Kidney (tissue), 14 donors: ENCODE data around the gene NDUFA12. TPM values are rescaled to one million over a fixed set of nuclear protein-coding genes. Genes with fewer than 3 reads are reported as not detected.

Source experiments
- DNase-seq, 5 donors: peaks; one replicate each; pipeline ENCODE4 v3.0.0-alpha.2; 2013 to 2020
- FAIRE-seq: peaks from 2 replicates; lab custom pipeline; 2012; peaks lifted over from hg19 to GRCh38; lab: Jason Lieb, UNC
- H3K27ac ChIP-seq, 2 donors: one replicate each; pipeline ENCODE4 v1.7.0; 2013; ENCODE audit warnings: low read depth in 2 of 2, low read length in 2 of 2, inconsistent platforms in 1 of 2
- H3K27me3 ChIP-seq: one replicate; pipeline ENCODE4 v1.7.1; 2013; ENCODE audit warnings: low read length, inconsistent platforms; ENCODE audit not compliant: control insufficient read depth, insufficient read depth
- H3K36me3 ChIP-seq, 3 donors: one replicate each; pipeline versions ENCODE4 v1.7.0 to v1.7.1; 2013; ENCODE audit warnings: low read length in 3 of 3, control low read depth in 1 of 3, inconsistent platforms in 1 of 3; ENCODE audit not compliant: insufficient read depth in 3 of 3, control insufficient read depth in 2 of 3
- H3K4me1 ChIP-seq, 3 donors: one replicate each; pipeline versions ENCODE4 v1.7.0 to v1.7.1; 2013; ENCODE audit warnings: low read length in 3 of 3, inconsistent platforms in 1 of 3, low read depth in 1 of 3; ENCODE audit not compliant: control insufficient read depth in 2 of 3, insufficient read depth in 2 of 3
- H3K4me3 ChIP-seq, 3 donors: one replicate each; pipeline versions ENCODE4 v1.7.0 to v1.8.1; 2013; ENCODE audit warnings: low read length in 3 of 3, control low read depth in 1 of 3, inconsistent platforms in 1 of 3
- H3K9ac ChIP-seq, 3 donors: one replicate each; pipeline versions ENCODE4 v1.7.0 to v1.7.1; 2013; ENCODE audit warnings: low read length in 3 of 3, control low read depth in 1 of 3, inconsistent platforms in 1 of 3
- H3K9me3 ChIP-seq, 3 donors: one replicate each; pipeline versions ENCODE4 v1.7.0 to v1.7.1; 2013; ENCODE audit warnings: low read length in 3 of 3, control low read depth in 1 of 3, inconsistent platforms in 1 of 3; ENCODE audit not compliant: control insufficient read depth in 2 of 3, insufficient read depth in 1 of 3
- CTCF ChIP-seq: IDR thresholded peaks from 3 replicates; pipeline ENCODE4 v1.5.1; 2012; ENCODE audit warnings: mild to moderate bottlenecking, moderate library complexity, borderline replicate concordance; ENCODE audit not compliant: insufficient read depth; ENCODE audit errors: extremely low read depth
- intact Hi-C: fragments of 100-400 bp; cut with DNase I; formaldehyde crosslinking; loops from one replicate; pipeline ENCODE4 v1.11.1; 2022
- polyA plus RNA-seq: library from polyadenylated mRNA; stranded (reverse); fragments of 350-450 nt; fragmentation: Illumina TruSeq; extraction: RNeasy Lipid Tissue Mini Kit (QIAGEN cat#74804); gene quantifications from one replicate; pipeline ENCODE4 v1.2.3, GENCODE V29; 2014; ENCODE audit warnings: low read depth, low replicate concordance; ENCODE audit not compliant: insufficient read depth
- total RNA-seq: library from RNA; stranded (reverse); fragmentation: NEBNext Ultra II Directional; extraction: Animal tissue kit (Norgen Biotek cat#: 25700); gene quantifications from one replicate; pipeline ENCODE4 v1.2.1, GENCODE V29; 2021
- donor health status: control.
- donor health status: control.
- donor health status: control.
- donor health status: control.
- donor health status: control.
- donor health status: DM: yes; HTN: yes; CAD: no.
- donor health status: Normal renal cell carcinoma (clear cell type).

The NDUFA12 gene
- total and polyA plus RNA-seq, 2 donors from 2014 or later = 79.0 to 246 TPM

- TF ChIP-seq CTCF = no peak
- H3K9me3 ChIP-seq = no peaks in the 10 kb centered on the region
- H3K4me3 ChIP-seq = no peak overlapping the region
- DNase-seq = no peak
- no peak for FAIRE-seq
- no peaks in the 10 kb centered on the region for H3K36me3 ChIP-seq
- no peak overlapping the region for H3K9ac ChIP-seq
- no peaks in the 10 kb centered on the region for H3K4me1 ChIP-seq
- no peaks in the 10 kb centered on the region for H3K27me3 ChIP-seq
- no peak overlapping the region for H3K27ac ChIP-seq
- intact Hi-C loops = no loop called here
These were observed 25.6 kb downstream of the NDUFA12 start for GRCh38 chr12:94977766-94978468.

- DNase-seq = no peak
- Histone ChIP-seq H3K9ac (no peak overlapping the region), H3K27ac (no peak overlapping the region)
These were observed 30.3 kb downstream of the NDUFA12 start for GRCh38 chr12:94973221-94973620.

GRCh38 chr12:94972795-94973194 is 30.7 kb downstream of the NDUFA12 start:
- H3K4me1 ChIP-seq = no peaks in the 10 kb centered on the region
- DNase-seq = no peak
- TF ChIP-seq CTCF = no peak
- no peaks in the 10 kb centered on the region for H3K27me3 ChIP-seq
- H3K9me3 ChIP-seq = no peaks in the 10 kb centered on the region
- peaks cover 0 to 11% (median 0%) of the 10 kb centered on the region in 3 donors for H3K36me3 ChIP-seq
- H3K4me3 ChIP-seq = no peak overlapping the region
- intact Hi-C loops = no loop called here
- no peak overlapping the region for H3K9ac ChIP-seq
- no peak for FAIRE-seq
- no peak overlapping the region for H3K27ac ChIP-seq

More at GRCh38 chr12:94973221-94973620, 30.3 kb downstream of the NDUFA12 start:
- no peak for TF ChIP-seq CTCF
- Histone ChIP-seq H3K27me3 (no peaks in the 10 kb centered on the region), H3K36me3 (peaks cover 0 to 11% (median 0%) of the 10 kb centered on the region in 3 donors), H3K4me1 (no peaks in the 10 kb centered on the region), H3K9me3 (no peaks in the 10 kb centered on the region), H3K4me3 (no peak overlapping the region)
- FAIRE-seq = no peak
- intact Hi-C loops = no loop called here
